Lower lobe of right lung (tissue), 2 donors: ENCODE data around the gene PAX3. TPM values are rescaled to one million over a fixed set of nuclear protein-coding genes. Genes with fewer than 3 reads are reported as not detected.

Experiments
- ATAC-seq, 2 donors: fragments of 200-7000 bp; cut with Tn5 transposase; one replicate each; pipeline ENCODE4 v1.9.1; 2020 to 2022; ENCODE audit warnings: mild to moderate bottlenecking in 2 of 2, moderate library complexity in 2 of 2
- DNase-seq: peaks from one replicate; pipeline ENCODE4 v3.0.0-alpha.2; 2020
- H3K27ac ChIP-seq: fragments of 200-600 bp; one replicate; pipeline ENCODE4 v1.8.0; 2022
- H3K27me3 ChIP-seq: fragments of 200-600 bp; one replicate; pipeline ENCODE4 v1.8.0; 2022; ENCODE audit warnings: low read depth
- H3K36me3 ChIP-seq: fragments of 200-600 bp; one replicate; pipeline ENCODE4 v1.8.0; 2022; ENCODE audit warnings: mild to moderate bottlenecking
- H3K4me1 ChIP-seq: fragments of 200-600 bp; one replicate; pipeline ENCODE4 v1.8.0; 2022
- H3K4me3 ChIP-seq: fragments of 200-600 bp; one replicate; pipeline ENCODE4 v1.8.0; 2022; ENCODE audit warnings: mild to moderate bottlenecking
- H3K9me3 ChIP-seq: fragments of 200-600 bp; one replicate; pipeline ENCODE4 v1.8.0; 2022
- intact Hi-C: fragments of 100-400 bp; cut with DNase I; formaldehyde crosslinking; loops from one replicate; pipeline ENCODE4 v1.11.0; 2022
- total RNA-seq: library from RNA; stranded (reverse); fragmentation: NEBNext Ultra II Directional; extraction: Animal tissue kit (Norgen Biotek cat#: 25700); gene quantifications from one replicate; pipeline ENCODE4 v1.2.1, GENCODE V29; 2021
- TF ChIP-seq, protein P1 (sequence below): fragments of 200-600 bp; IDR thresholded peaks from one replicate; pipeline ENCODE4 v1.8.0; 2022; ENCODE audit warnings: antibody characterized with exemption, mild to moderate bottlenecking
- donor health status: DM: no; HTN: yes; CAD: no; lungs with severe emphysema.

Gene PAX3
- total RNA-seq, 1 donor from 2014 or later: not detected

DNA sequence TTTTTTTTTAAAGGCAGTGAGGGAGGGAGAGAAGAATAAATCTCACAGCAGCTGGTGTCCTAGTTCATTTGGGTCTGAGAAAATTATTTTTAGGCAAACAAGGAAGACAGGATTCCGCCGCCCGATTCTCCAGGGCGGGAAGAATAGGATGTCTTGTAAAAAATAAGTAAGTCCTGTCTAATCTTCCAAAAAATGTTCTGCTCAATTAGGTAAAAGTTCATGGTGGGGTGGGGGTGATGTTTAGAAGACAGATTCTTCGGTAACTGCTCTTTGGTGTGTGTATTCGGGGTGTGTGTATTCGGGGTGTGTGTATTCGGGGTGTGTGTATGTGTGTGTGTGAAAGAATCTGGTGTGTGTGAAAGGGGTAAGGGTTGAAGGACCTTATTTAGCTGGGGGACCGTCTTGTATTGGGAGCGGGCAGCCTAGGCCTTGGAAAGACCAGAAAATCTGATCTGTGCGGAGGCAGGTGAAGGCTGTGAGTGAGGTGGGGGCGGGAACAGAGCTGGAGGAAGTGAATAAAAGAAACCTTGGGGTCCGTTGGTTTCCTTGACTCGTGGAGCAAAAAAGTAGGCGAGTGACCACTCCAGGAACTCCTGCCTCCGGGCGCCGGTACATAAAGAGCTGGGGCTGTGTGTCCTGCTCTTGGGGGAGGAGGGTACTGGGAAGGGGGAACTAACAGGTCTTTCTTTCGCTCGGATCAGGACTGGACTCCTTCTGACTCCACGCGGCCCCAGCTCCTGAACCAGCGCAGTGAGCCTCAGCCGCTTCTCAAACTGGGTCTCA is 4.4 kb upstream of the PAX3 start:
- no peak overlapping the region for H3K27ac ChIP-seq
- no peak overlapping the region for H3K4me3 ChIP-seq
- intact Hi-C loops: no loop called here
- TF ChIP-seq, protein P1, sequence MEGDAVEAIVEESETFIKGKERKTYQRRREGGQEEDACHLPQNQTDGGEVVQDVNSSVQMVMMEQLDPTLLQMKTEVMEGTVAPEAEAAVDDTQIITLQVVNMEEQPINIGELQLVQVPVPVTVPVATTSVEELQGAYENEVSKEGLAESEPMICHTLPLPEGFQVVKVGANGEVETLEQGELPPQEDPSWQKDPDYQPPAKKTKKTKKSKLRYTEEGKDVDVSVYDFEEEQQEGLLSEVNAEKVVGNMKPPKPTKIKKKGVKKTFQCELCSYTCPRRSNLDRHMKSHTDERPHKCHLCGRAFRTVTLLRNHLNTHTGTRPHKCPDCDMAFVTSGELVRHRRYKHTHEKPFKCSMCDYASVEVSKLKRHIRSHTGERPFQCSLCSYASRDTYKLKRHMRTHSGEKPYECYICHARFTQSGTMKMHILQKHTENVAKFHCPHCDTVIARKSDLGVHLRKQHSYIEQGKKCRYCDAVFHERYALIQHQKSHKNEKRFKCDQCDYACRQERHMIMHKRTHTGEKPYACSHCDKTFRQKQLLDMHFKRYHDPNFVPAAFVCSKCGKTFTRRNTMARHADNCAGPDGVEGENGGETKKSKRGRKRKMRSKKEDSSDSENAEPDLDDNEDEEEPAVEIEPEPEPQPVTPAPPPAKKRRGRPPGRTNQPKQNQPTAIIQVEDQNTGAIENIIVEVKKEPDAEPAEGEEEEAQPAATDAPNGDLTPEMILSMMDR: no peak
- no peak for ATAC-seq
- peaks cover 100% of the 10 kb centered on the region for H3K27me3 ChIP-seq
- no peak for DNase-seq
- peaks cover 57% of the 10 kb centered on the region for H3K4me1 ChIP-seq
- no peaks in the 10 kb centered on the region for H3K9me3 ChIP-seq
- no peaks in the 10 kb centered on the region for H3K36me3 ChIP-seq

DNA sequence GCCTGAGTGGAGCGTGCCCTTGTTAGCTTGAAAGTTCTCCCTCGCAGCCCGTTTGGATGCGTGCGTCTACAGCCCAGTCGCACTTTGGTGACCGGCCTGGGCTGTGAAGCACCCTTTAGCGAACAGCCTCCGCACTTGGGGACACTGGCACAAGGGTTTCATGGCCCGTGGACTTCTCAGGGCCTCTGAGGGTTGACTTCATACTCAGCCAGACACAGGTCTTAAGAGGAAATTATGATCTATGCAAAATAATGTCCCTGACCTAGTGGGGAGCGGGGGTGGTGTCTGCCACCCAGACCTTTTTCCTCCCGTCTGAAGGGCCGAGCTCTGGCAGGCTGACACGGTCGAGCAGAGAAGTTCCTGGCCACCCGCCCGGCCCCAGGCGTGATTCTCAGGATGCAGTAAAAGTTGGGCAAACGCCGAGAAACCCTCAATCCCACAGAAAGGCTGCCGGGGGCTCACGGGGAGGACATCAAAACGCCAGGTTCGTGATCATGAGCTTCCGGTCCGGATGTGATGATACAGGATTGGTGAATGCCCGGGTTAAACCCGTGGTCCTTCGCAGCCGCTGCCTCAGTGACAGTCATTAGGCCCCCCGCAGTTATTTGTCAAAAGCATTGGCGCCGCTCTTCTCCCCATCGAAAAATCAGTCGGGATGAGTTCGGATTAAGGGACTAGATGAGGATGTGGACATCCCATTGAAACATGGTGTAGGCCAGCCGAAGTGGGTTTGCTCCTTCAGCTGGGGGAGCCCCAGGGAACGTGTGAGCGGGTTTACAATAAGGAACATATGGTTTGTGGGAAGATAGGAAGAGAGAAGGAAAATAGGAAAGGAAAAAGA is 3.6 kb upstream of the PAX3 start:
- DNase-seq (no peak), ATAC-seq (no peak)
- TF ChIP-seq, protein P1: no peak
- intact Hi-C loops: no loop called here
- no peak overlapping the region for H3K27ac ChIP-seq
- H3K27me3 ChIP-seq: peaks cover 100% of the 10 kb centered on the region
- peaks cover 61% of the 10 kb centered on the region for H3K4me1 ChIP-seq
- H3K4me3 ChIP-seq: no peak overlapping the region
- no peaks in the 10 kb centered on the region for H3K9me3 ChIP-seq
- no peaks in the 10 kb centered on the region for H3K36me3 ChIP-seq

DNA sequence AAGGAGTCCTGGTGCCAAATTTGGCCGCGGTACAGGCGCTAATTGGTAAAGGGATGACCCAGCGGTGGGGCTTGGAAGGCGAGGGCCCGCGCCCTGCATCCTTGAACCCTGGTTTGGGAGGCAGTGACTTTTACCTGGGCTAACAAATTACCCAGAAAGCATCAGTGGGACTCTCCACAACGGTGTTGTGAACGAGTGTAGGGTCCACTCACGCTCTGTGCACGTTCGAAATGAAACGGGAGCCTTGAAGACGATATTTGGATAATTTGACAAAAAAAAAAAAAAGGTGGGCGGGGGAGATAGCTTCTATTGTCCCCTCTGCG is 3.0 kb upstream of the PAX3 start:
- no peak overlapping the region for H3K27ac ChIP-seq
- H3K4me3 ChIP-seq: no peak overlapping the region
- H3K27me3 ChIP-seq: peaks cover 100% of the 10 kb centered on the region
- ATAC-seq: no peak
- no peaks in the 10 kb centered on the region for H3K9me3 ChIP-seq
- H3K4me1 ChIP-seq: peaks cover 61% of the 10 kb centered on the region
- intact Hi-C loops: no loop called here
- TF ChIP-seq, protein P1: no peak
- DNase-seq: no peak
- H3K36me3 ChIP-seq: no peaks in the 10 kb centered on the region

DNA sequence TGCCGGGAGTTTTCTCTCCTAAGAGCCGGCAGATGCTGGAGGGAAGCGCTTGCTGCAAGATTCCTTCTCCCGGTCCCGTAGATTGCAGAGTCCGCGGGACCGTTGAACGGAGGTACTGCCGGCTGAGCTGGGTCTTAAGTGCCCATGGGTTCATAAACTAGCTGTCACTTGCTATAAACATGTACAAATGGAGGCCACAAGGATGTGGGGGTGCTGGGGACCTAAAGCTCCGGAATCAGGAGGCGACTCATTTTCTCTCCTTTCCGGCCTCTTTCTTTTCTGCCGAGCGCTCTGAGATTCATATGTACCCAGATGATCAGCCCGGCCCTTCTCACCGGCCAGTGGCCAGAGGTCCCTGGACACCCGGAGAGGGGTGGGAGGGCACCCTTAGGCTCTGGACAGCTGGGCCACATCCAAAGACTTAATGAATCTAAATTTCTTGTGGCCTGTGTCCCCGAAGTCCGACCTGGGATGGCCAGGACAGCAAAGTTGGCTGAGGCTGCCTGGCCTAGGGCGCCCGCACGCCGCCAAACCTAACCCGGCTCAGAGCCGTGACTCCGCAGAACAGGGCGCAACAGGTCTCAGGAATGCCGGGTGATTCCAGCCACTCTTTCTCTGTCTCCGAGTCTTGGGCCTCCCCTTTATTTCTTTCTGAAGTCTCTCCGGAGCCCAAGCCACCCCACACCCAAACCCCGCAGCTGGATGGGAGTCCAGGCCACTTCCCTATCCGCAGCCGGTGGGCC is 2.4 kb upstream of the PAX3 start:
- intact Hi-C loops: no loop called here
- Histone ChIP-seq H3K27ac (no peak overlapping the region), H3K4me1 (peaks cover 61% of the 10 kb centered on the region), H3K4me3 (no peak overlapping the region), H3K36me3 (no peaks in the 10 kb centered on the region), H3K27me3 (peaks cover 100% of the 10 kb centered on the region), H3K9me3 (no peaks in the 10 kb centered on the region)
- DNase-seq (no peak), ATAC-seq (no peak)
- TF ChIP-seq, protein P1: no peak

DNA sequence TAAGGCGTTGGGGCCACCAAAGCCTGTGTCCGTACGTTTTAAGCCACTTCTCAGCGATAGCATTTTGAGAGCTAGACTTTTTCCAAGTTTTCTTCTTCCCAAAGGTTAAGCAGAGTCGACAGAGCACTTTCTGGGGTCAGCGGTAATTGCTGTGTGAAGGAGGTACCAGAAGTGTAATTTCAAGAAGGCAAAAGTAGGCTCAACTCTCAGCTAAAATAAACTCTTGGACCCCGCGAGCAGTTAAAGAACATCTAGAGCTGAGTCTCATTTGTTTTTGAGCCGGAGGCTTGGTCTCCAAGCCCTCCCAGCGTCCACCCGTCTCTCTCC is 1.9 kb upstream of the PAX3 start:
- Histone ChIP-seq H3K27me3 (peaks cover 100% of the 10 kb centered on the region), H3K9me3 (no peaks in the 10 kb centered on the region), H3K36me3 (no peaks in the 10 kb centered on the region), H3K4me1 (peaks cover 61% of the 10 kb centered on the region), H3K4me3 (no peak overlapping the region), H3K27ac (no peak overlapping the region)
- TF ChIP-seq, protein P1: no peak
- intact Hi-C loops: no loop called here
- no peak for ATAC-seq
- no peak for DNase-seq
